GM12878 (cell line): ENCODE data around the gene ZNF407.

ENCODE experiments used
- CTCF ChIP-seq, 3 experiments: IDR thresholded peaks in 2 of 3; conservative IDR thresholded peaks in 1 of 3; 2 replicates each; pipeline ENCODE4 v1.5.1; 2011; ENCODE audit warnings: low read depth in 3 of 3, low read length in 3 of 3, mild to moderate bottlenecking in 3 of 3, control low read depth in 2 of 3, moderate library complexity in 2 of 3, inconsistent platforms in 1 of 3, mixed read lengths in 1 of 3; ENCODE audit not compliant: control insufficient read depth in 2 of 3, insufficient read depth in 1 of 3; ENCODE audit errors: extremely low read depth in 1 of 3
- EED ChIP-seq: sonication (generic); IDR thresholded peaks from 2 replicates; pipeline ENCODE4 v1.6.1; 2016; ENCODE audit warnings: antibody characterized with exemption, low read depth
- EP300 ChIP-seq, 2 experiments: fragments of 150-350 bp in 1 of 2; IDR thresholded peaks; 2 replicates each; pipeline ENCODE4 v1.6.1; 2011 to 2012; ENCODE audit warnings: low read depth in 2 of 2, low read length in 2 of 2, borderline replicate concordance in 1 of 2, improper control_type of control experiment in 1 of 2, inconsistent platforms in 1 of 2; ENCODE audit not compliant: control insufficient read depth in 1 of 2
- NR2C2 ChIP-seq: IDR thresholded peaks from 2 replicates; pipeline ENCODE4 v1.6.1; 2011; ENCODE audit warnings: borderline replicate concordance, low read depth; ENCODE audit not compliant: control insufficient read depth, insufficient read length
- POLR2AphosphoS5 ChIP-seq: IDR thresholded peaks from 2 replicates; pipeline ENCODE4 v1.6.1; 2011; ENCODE audit warnings: mild to moderate bottlenecking, low read length, inconsistent platforms
- POU2F2 ChIP-seq: IDR thresholded peaks from 3 replicates; pipeline ENCODE4 v1.6.1; 2011; ENCODE audit warnings: low read depth, mild to moderate bottlenecking, low read length, borderline replicate concordance
- YY1 ChIP-seq: IDR thresholded peaks from 2 replicates; pipeline ENCODE4 v1.6.1; 2011; ENCODE audit warnings: low read depth, mild to moderate bottlenecking, low read length
- TF ChIP-seq, protein P1 (sequence below): IDR thresholded peaks from 2 replicates; pipeline ENCODE4 v1.6.1; 2012; ENCODE audit warnings: low read depth, low read length, improper control_type of control experiment

GRCh38 chr18:74692367-74693013, 94.8 kb downstream of the ZNF407 start:
- TF ChIP-seq NR2C2 (no peak), EED (no peak), CTCF (IDR thresholded peaks at IDR 0.05 in 2 of 3, conservative IDR thresholded peaks at IDR 0.05 in 1 of 3; ENCODE audit: control insufficient read depth in 2 of 3, extremely low read depth in 1 of 3, insufficient read depth in 1 of 3, low read depth in 3 of 3, low read length in 3 of 3) (no peak), POLR2AphosphoS5 (no peak), POU2F2 (no peak), EP300 (IDR thresholded peaks at IDR 0.05; ENCODE audit: borderline replicate concordance in 1 of 2, control insufficient read depth in 1 of 2, low read depth in 2 of 2, low read length in 2 of 2) (no peak), YY1 (no peak)
- TF ChIP-seq, protein P1, sequence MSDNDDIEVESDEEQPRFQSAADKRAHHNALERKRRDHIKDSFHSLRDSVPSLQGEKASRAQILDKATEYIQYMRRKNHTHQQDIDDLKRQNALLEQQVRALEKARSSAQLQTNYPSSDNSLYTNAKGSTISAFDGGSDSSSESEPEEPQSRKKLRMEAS, result no peak
